Astrocyte of the spinal cord (primary cell): ENCODE data around the gene ADAM12.

Experiments
- DNase-seq: peaks from one replicate; pipeline ENCODE4 v3.0.0; 2011; ENCODE audit warnings: low read depth, low spot score
- H3K4me3 ChIP-seq: 2 replicates; pipeline ENCODE4 v1.5.1; 2011; ENCODE audit warnings: low read depth, mild to moderate bottlenecking, low read length, moderate library complexity
- in situ Hi-C: cut with HindIII; loops from 2 replicates; pipeline ENCODE4 v1.10.0; 2017; ENCODE audit warnings: low sequenced_read_pairs
- TF ChIP-seq, protein P1 (sequence below): IDR thresholded peaks from 2 replicates; pipeline ENCODE4 v1.5.1; 2012; ENCODE audit warnings: low read depth, mild to moderate bottlenecking, low read length, inconsistent platforms

ADAM12 gene

GRCh38 chr10:126431816-126432215 is 43.5 kb upstream of the ADAM12 start:
- DNase-seq: no peak
- TF ChIP-seq, protein P1, sequence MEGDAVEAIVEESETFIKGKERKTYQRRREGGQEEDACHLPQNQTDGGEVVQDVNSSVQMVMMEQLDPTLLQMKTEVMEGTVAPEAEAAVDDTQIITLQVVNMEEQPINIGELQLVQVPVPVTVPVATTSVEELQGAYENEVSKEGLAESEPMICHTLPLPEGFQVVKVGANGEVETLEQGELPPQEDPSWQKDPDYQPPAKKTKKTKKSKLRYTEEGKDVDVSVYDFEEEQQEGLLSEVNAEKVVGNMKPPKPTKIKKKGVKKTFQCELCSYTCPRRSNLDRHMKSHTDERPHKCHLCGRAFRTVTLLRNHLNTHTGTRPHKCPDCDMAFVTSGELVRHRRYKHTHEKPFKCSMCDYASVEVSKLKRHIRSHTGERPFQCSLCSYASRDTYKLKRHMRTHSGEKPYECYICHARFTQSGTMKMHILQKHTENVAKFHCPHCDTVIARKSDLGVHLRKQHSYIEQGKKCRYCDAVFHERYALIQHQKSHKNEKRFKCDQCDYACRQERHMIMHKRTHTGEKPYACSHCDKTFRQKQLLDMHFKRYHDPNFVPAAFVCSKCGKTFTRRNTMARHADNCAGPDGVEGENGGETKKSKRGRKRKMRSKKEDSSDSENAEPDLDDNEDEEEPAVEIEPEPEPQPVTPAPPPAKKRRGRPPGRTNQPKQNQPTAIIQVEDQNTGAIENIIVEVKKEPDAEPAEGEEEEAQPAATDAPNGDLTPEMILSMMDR: no peak
- no peak overlapping the region for H3K4me3 ChIP-seq
- in situ Hi-C loops: no loop called here

GRCh38 chr10:126430512-126430911 is 42.2 kb upstream of the ADAM12 start:
- DNase-seq: no peak
- in situ Hi-C loops: no loop called here
- TF ChIP-seq, protein P1: no peak
- H3K4me3 ChIP-seq: no peak overlapping the region

GRCh38 chr10:126429275-126429674 is 41.0 kb upstream of the ADAM12 start:
- TF ChIP-seq, protein P1: no peak
- DNase-seq: no peak
- in situ Hi-C loops: no loop called here
- no peak overlapping the region for H3K4me3 ChIP-seq

DNA sequence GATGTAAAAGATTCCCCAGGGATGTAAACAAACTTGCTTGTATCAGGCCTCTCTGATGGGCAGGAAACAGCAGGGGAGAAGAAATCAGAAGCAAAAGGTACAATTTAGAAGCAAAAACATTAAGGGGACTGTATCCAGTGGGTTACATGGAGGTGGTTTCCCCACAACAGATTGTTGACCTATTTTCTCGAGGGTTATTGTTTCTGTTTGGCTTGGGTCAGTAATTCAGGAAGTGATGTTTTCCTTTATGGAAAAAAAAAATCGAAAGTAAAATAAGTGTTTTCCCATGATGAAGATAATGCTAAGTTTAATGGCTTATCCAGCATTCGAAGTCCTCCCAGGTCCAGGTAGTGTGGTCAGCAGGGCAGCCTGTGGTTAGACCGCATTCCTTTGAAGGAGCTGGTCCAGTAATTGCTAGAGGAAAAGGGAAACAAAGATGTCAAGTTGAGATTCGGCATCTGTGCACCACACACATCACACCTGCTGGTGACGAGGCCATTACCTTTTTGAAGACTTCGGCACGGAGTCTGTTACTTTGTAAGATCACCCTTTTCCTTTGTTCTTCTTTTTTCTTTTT is 37.3 kb upstream of the ADAM12 start:
- TF ChIP-seq, protein P1: no peak
- no peak overlapping the region for H3K4me3 ChIP-seq
- in situ Hi-C loops: no loop called here
- DNase-seq: peak; percentile 22

DNA sequence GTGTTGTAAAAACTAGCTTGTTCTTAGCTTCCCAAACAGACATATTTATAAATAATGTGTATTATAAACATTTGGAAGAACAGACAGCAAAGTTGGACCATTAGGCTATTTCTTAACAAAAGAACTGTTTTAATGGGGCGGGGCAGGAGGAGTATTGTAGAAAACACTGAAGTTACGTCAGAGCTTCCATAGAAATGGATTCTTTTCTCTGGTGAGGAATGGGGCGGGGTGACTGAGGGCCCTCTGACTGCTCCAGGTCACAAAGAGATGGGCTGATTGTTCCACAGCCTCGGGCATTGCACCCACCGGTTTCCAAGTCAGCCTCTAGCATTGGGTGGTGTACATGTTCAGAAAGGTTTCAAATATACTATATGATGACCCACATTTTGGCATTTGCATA is 36.8 kb upstream of the ADAM12 start:
- TF ChIP-seq, protein P1: no peak
- no peak overlapping the region for H3K4me3 ChIP-seq
- in situ Hi-C loops: no loop called here
- DNase-seq: no peak

- TF ChIP-seq, protein P1: no peak
- in situ Hi-C loops: no loop called here
- no peak for DNase-seq
- H3K4me3 ChIP-seq: no peak overlapping the region
Measured at GRCh38 chr10:126423732-126424491, 35.6 kb upstream of the ADAM12 start.
